AG10803 (cell line): ENCODE measurements around the gene RPS15.
A peak's percentile ranks its signal among the peaks of the same experiment; 100 is the strongest.

Source experiments
- DNase-seq: peaks from one replicate; pipeline ENCODE4 v3.0.0; 2010; ENCODE audit warnings: low read depth
- H3K4me3 ChIP-seq: 2 replicates; pipeline ENCODE4 v1.5.1; 2011; ENCODE audit warnings: mild to moderate bottlenecking, low read length, control low read depth
- CTCF ChIP-seq: conservative IDR thresholded peaks from 2 replicates; pipeline ENCODE4 v1.5.1; 2011; ENCODE audit warnings: mild to moderate bottlenecking, low read length, control low read depth, inconsistent platforms

The RPS15 gene

GRCh38 chr19:1433119-1434039 lies 4.8 kb upstream of the RPS15 start:
- no peak for TF ChIP-seq CTCF

GRCh38 chr19:1434040-1434366 lies 4.2 kb upstream of the RPS15 start:
- no peak for DNase-seq
- TF ChIP-seq CTCF, result no peak

More at GRCh38 chr19:1433119-1434039, 4.8 kb upstream of the RPS15 start:
- H3K4me3 ChIP-seq, result no peak overlapping the region
- no peak for DNase-seq

GRCh38 chr19:1434577-1435060 lies 3.6 kb upstream of the RPS15 start:
- no peak for TF ChIP-seq CTCF
- no peak overlapping the region for H3K4me3 ChIP-seq
- no peak for DNase-seq

More at GRCh38 chr19:1434040-1434366, 4.2 kb upstream of the RPS15 start:
- no peak overlapping the region for H3K4me3 ChIP-seq

GRCh38 chr19:1435378-1435989 lies 2.7 kb upstream of the RPS15 start:
- TF ChIP-seq CTCF, result no peak
- no peak overlapping the region for H3K4me3 ChIP-seq
- no peak for DNase-seq

GRCh38 chr19:1437609-1438008 lies 587 bp upstream of the RPS15 start:
- no peak for DNase-seq
- H3K4me3 ChIP-seq, result no peak overlapping the region
- no peak for TF ChIP-seq CTCF

- no peak for TF ChIP-seq CTCF
- peak overlapping the region; percentile 82 for H3K4me3 ChIP-seq
- DNase-seq, result no peak
Measured at GRCh38 chr19:1438933-1439354, 748 bp downstream of the RPS15 start.

GRCh38 chr19:1439525-1440417 lies 1.6 kb downstream of the RPS15 start:
- DNase-seq, result peak; percentile 37
- peak overlapping the region; percentile 82 for H3K4me3 ChIP-seq
